RWPE1 (cell line): ENCODE measurements around the gene TSEN2.

ENCODE experiments used
- CTCF ChIA-PET: fragments of 350-600 bp; sonication (Branson Sonifier 250); formaldehyde crosslinking; extraction: SDS; loops from one replicate; lab custom pipeline; 2021; lab: Yijun Ruan, JAX
- POLR2A ChIA-PET: fragments of 400-600 bp; formaldehyde crosslinking; extraction: SDS; loops from one replicate; lab custom pipeline; 2020; ENCODE audit warnings: antibody characterized with exemption; ENCODE audit not compliant: low non-redundant PET; lab: Yijun Ruan, JAX
- DNase-seq: peaks from one replicate; pipeline ENCODE4 v3.0.0; 2012; ENCODE audit warnings: low spot score
- H3K27ac ChIP-seq: fragments of 450-650 bp; 2 replicates; pipeline ENCODE4 v1.5.1; 2017
- CTCF ChIP-seq: fragments of 450-650 bp; conservative IDR thresholded peaks from 2 replicates; pipeline ENCODE4 v1.5.1; 2017; ENCODE audit warnings: low read depth, mild to moderate bottlenecking

TSEN2 gene

GRCh38 chr3:12495749-12496452 is 11.6 kb downstream of the TSEN2 start:
- POLR2A ChIA-PET, result no interaction called here
- CTCF ChIA-PET, result interaction anchor here (0.6 kb wide), 1 partner anchor 12 kb away, joined by 3 read pairs; the partner anchor contains the start of gene TSEN2
- TF ChIP-seq CTCF, result no peak

GRCh38 chr3:12496453-12496761 is 12.1 kb downstream of the TSEN2 start:
- no peak overlapping the region for H3K27ac ChIP-seq
- no peak for DNase-seq
- POLR2A ChIA-PET, result no interaction called here
- no peak for TF ChIP-seq CTCF
- CTCF ChIA-PET, result no interaction called here

More at GRCh38 chr3:12495749-12496452, 11.6 kb downstream of the TSEN2 start:
- no peak for DNase-seq
- no peak overlapping the region for H3K27ac ChIP-seq

- no peak overlapping the region for H3K27ac ChIP-seq
- DNase-seq, result no peak
- CTCF ChIA-PET, result no interaction called here
- POLR2A ChIA-PET, result no interaction called here
- TF ChIP-seq CTCF, result no peak
Observed at GRCh38 chr3:12499474-12499873, 15.2 kb downstream of the TSEN2 start.

- POLR2A ChIA-PET, result no interaction called here
Observed at GRCh38 chr3:12501360-12502020, 17.2 kb downstream of the TSEN2 start.

GRCh38 chr3:12503126-12503957 is 19.1 kb downstream of the TSEN2 start:
- no peak for DNase-seq
- ChIA-PET CTCF (no interaction called here), POLR2A (no interaction called here)
- TF ChIP-seq CTCF, result no peak
- H3K27ac ChIP-seq, result no peak overlapping the region

More at GRCh38 chr3:12501360-12502020, 17.2 kb downstream of the TSEN2 start:
- CTCF ChIA-PET, result no interaction called here
- DNase-seq, result no peak
- no peak for TF ChIP-seq CTCF
- H3K27ac ChIP-seq, result no peak overlapping the region

- peak overlapping the region; percentile 95 for H3K27ac ChIP-seq
- no peak for TF ChIP-seq CTCF
- ChIA-PET CTCF (no interaction called here), POLR2A (no interaction called here)
- no peak for DNase-seq
Observed at GRCh38 chr3:12506201-12506709, 22.0 kb downstream of the TSEN2 start.
